Nephron (organoid): ENCODE measurements around the gene IGF2R.

ENCODE experiments used
- H3K27ac Mint-ChIP-seq, 3 experiments: 2 replicates each; pipeline ENCODE4 v1.8.0; 2020; ENCODE audit warnings: mixed read lengths in 3 of 3, mild to moderate bottlenecking in 2 of 3, moderate library complexity in 1 of 3
- H3K27me3 Mint-ChIP-seq: 2 replicates; pipeline ENCODE4 v1.8.0; 2021; ENCODE audit warnings: low read depth, mild to moderate bottlenecking, moderate library complexity, mixed read lengths
- H3K36me3 Mint-ChIP-seq: 2 replicates; pipeline ENCODE4 v1.8.0; 2020; ENCODE audit warnings: low read depth, mixed read lengths
- H3K4me1 Mint-ChIP-seq: 2 replicates; pipeline ENCODE4 v1.8.0; 2020; ENCODE audit warnings: mixed read lengths
- H3K4me3 Mint-ChIP-seq, 3 experiments: 2 replicates each; pipeline ENCODE4 v1.8.0; 2020; ENCODE audit warnings: mild to moderate bottlenecking in 3 of 3, mixed read lengths in 3 of 3, moderate library complexity in 2 of 3
- H3K9me3 Mint-ChIP-seq: 2 replicates; pipeline ENCODE4 v1.8.0; 2020; ENCODE audit warnings: mixed read lengths
- TF ChIP-seq, protein P1 (sequence below), 3 experiments: fragments of 200-600 bp; sonication (generic); IDR thresholded peaks; one replicate each; pipeline ENCODE4 v1.5.0; 2021; ENCODE audit warnings: antibody characterized with exemption in 3 of 3; ENCODE audit not compliant: unreplicated experiment in 3 of 3

Gene IGF2R

DNA sequence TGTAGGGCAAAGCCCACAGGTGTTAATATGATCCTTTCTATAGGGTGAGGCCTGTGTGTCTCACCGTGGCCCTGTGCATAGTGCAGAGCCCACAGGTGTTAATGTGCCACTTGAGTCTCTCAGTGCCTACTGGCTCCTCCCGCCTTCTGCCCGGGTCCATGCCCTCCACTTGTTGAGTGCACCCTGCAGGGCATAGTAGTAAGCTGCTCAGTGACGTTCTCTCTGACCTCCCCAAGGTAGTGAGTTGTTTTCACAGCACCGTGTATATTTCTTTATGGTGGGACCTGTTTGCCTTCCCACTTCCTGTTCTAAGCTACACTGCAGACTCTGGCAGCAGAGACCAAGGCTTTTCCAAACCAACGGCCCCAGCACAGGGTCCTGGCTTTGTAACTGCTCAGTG lies 88.2 kb downstream of the IGF2R start:
- H3K4me1 Mint-ChIP-seq = no peaks in the 10 kb centered on the region
- no peaks in the 10 kb centered on the region for H3K27me3 Mint-ChIP-seq
- H3K9me3 Mint-ChIP-seq = peaks cover 2% of the 10 kb centered on the region

DNA sequence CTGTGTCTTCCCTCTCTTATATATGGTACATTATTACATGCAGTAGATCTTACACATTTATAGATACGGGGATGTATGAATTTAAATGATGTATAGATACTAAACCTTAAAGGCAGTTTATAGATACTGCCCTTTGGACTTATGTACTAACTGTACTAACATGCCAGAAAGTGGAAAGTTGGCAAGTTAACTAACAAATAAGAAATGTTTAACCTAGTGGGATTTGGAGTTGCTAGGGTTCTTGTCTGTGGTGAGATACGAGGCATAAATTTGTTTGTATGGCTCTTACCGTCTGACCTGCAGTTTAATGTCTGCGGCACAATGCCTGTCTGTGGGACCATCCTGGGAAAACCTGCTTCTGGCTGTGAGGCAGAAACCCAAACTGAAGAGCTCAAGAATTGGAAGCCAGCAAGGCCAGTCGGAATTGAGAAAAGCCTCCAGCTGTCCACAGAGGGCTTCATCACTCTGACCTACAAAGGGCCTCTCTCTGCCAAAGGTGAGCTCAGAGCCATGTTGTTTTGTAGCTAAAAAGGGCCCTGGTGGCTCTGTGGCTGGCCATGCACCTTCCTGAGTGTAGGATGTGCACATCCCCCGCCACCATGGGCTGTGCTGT lies 89.8 kb downstream of the IGF2R start:
- no peak overlapping the region for H3K4me3 Mint-ChIP-seq
- H3K27me3 Mint-ChIP-seq = no peaks in the 10 kb centered on the region
- no peaks in the 10 kb centered on the region for H3K4me1 Mint-ChIP-seq
- H3K9me3 Mint-ChIP-seq = no peaks in the 10 kb centered on the region
- TF ChIP-seq, protein P1, sequence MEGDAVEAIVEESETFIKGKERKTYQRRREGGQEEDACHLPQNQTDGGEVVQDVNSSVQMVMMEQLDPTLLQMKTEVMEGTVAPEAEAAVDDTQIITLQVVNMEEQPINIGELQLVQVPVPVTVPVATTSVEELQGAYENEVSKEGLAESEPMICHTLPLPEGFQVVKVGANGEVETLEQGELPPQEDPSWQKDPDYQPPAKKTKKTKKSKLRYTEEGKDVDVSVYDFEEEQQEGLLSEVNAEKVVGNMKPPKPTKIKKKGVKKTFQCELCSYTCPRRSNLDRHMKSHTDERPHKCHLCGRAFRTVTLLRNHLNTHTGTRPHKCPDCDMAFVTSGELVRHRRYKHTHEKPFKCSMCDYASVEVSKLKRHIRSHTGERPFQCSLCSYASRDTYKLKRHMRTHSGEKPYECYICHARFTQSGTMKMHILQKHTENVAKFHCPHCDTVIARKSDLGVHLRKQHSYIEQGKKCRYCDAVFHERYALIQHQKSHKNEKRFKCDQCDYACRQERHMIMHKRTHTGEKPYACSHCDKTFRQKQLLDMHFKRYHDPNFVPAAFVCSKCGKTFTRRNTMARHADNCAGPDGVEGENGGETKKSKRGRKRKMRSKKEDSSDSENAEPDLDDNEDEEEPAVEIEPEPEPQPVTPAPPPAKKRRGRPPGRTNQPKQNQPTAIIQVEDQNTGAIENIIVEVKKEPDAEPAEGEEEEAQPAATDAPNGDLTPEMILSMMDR (IDR thresholded peaks at IDR 0.05; ENCODE audit: unreplicated experiment in 3 of 3) = no peak
- H3K36me3 Mint-ChIP-seq = peaks cover 82% of the 10 kb centered on the region
- H3K27ac Mint-ChIP-seq = peak overlapping the region; percentile 67 to 81 (median 76)

More for the DNA sequence above, 88.2 kb downstream of the IGF2R start:
- H3K4me3 Mint-ChIP-seq = no peak overlapping the region
- TF ChIP-seq, protein P1 (IDR thresholded peaks at IDR 0.05; ENCODE audit: unreplicated experiment in 3 of 3) = no peak
- peak overlapping the region; percentile 27 to 32 (median 31) for H3K27ac Mint-ChIP-seq
- H3K36me3 Mint-ChIP-seq = peaks cover 85% of the 10 kb centered on the region

DNA sequence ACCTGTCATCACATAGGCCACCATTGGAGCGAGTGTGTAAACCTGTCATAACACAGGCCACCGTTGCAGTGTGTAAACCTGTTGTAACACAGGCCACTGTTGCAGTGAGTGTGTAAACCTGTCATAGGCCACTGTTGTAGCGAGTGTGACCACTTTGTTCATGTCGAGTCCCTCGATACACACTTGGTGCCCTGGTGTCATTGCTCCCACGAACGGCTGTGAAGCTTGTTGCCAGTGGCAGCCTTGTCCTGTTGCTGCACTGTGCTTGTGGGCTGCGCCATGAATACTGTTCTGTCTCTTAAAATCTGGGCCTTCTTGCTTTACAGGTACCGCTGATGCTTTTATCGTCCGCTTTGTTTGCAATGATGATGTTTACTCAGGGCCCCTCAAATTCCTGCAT lies 91.3 kb downstream of the IGF2R start:
- TF ChIP-seq, protein P1 (IDR thresholded peaks at IDR 0.05; ENCODE audit: unreplicated experiment in 3 of 3) = no peak
- no peaks in the 10 kb centered on the region for H3K9me3 Mint-ChIP-seq
- H3K4me3 Mint-ChIP-seq = no peak overlapping the region
- H3K4me1 Mint-ChIP-seq = no peaks in the 10 kb centered on the region
- H3K27ac Mint-ChIP-seq = no peak overlapping the region
- H3K27me3 Mint-ChIP-seq = no peaks in the 10 kb centered on the region
- peaks cover 82% of the 10 kb centered on the region for H3K36me3 Mint-ChIP-seq

DNA sequence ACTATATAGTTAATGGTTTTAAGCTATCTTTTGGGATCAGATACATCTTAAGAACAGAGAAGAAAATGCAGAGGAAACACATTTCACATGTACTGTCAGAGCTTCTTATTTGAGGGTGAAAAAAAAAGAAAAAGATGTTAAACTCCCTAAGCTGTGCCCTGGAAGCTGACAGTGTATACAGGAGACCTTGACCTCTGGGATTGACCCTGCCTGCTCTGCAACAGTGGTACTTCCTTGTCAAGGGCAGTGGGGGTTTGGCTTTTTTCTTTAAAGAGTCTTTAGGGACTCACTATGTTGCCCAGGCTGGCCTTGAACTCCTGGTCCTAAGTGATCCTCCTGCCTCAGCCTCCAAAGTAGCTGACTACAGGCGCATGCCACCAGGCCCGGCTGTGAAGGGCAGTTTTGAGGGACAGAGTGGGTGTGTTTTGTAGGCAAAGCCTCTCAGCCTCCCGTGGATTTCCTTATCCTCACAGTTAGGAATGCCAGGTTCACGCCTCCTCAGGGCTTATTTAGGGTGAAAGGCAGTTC lies 92.1 kb downstream of the IGF2R start:
- TF ChIP-seq, protein P1 (IDR thresholded peaks at IDR 0.05; ENCODE audit: unreplicated experiment in 3 of 3) = no peak
- Mint-ChIP-seq H3K36me3 (peaks cover 79% of the 10 kb centered on the region), H3K27ac (no peak overlapping the region), H3K9me3 (no peaks in the 10 kb centered on the region), H3K27me3 (no peaks in the 10 kb centered on the region), H3K4me1 (no peaks in the 10 kb centered on the region), H3K4me3 (no peak overlapping the region)

DNA sequence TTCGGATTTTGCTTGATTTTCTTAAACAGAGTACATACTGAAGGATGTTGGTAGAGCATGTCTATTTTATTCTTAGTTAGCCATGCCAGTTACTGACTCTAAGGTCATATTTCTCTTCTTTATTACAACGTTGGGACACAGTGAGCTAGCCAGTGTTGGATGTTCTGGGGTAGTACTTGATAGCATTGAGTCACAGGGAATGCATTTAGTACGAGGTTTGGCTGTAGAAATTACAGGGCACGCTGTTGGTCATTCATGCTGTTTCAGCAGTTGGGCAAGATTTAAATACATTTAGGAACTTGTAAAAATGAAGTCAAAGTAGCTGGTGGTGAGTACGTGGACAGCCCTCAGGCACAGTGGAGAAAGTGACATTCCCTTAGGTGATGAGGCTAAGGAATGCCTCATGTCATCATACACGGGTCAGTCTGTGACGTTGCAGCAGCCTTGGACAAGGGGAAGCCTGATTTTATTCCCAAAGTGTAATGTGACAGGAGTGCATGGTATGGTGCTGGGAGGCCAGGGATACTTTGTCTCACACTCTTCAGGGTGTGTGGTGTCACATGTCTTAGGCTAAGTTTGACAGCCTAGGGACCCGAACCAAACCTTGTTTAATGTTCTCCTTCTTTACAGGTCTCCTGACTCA lies 95.0 kb downstream of the IGF2R start:
- Mint-ChIP-seq H3K27ac (no peak overlapping the region), H3K4me3 (no peak overlapping the region)

More for the DNA sequence above, 95.0 kb downstream of the IGF2R start:
- Mint-ChIP-seq H3K4me1 (no peaks in the 10 kb centered on the region), H3K9me3 (no peaks in the 10 kb centered on the region), H3K36me3 (peaks cover 79% of the 10 kb centered on the region), H3K27me3 (no peaks in the 10 kb centered on the region)
- TF ChIP-seq, protein P1 (IDR thresholded peaks at IDR 0.05; ENCODE audit: unreplicated experiment in 3 of 3) = no peak
